Suprapubic skin (tissue), 4 donors: ENCODE results near the gene HLCS. TPM values are rescaled to one million over a fixed set of nuclear protein-coding genes. Genes with fewer than 3 reads are reported as not detected.

Source experiments
- DNase-seq, 2 donors: peaks; one replicate each; pipeline ENCODE4 v3.0.0-alpha.2; 2019; ENCODE audit warnings: low spot score in 2 of 2
- H3K27ac ChIP-seq: fragments of 200-600 bp; sonication (generic); one replicate; pipeline ENCODE4 v1.5.1; 2019
- H3K27me3 ChIP-seq: fragments of 200-600 bp; sonication (generic); one replicate; pipeline ENCODE4 v1.5.1; 2019
- H3K36me3 ChIP-seq: fragments of 200-600 bp; sonication (generic); one replicate; pipeline ENCODE4 v1.5.1; 2019
- H3K4me1 ChIP-seq: fragments of 200-600 bp; sonication (generic); one replicate; pipeline ENCODE4 v1.5.1; 2019
- H3K4me3 ChIP-seq: fragments of 200-600 bp; sonication (generic); one replicate; pipeline ENCODE4 v1.5.1; 2019; ENCODE audit warnings: mild to moderate bottlenecking
- H3K9me3 ChIP-seq: fragments of 200-600 bp; sonication (generic); one replicate; pipeline ENCODE4 v1.5.1; 2019
- EP300 ChIP-seq: sonication (generic); formaldehyde crosslinking; IDR thresholded peaks from one replicate; pipeline ENCODE4 v1.6.1; 2017; ENCODE audit warnings: antibody characterized with exemption
- POLR2A ChIP-seq, 2 donors: fragments of 450-650 bp; IDR thresholded peaks; one replicate each; pipeline ENCODE4 v1.6.1; 2017; ENCODE audit warnings: antibody characterized with exemption in 2 of 2, mild to moderate bottlenecking in 2 of 2, moderate library complexity in 2 of 2
- POLR2AphosphoS5 ChIP-seq, 3 donors: sonication (generic); formaldehyde crosslinking; IDR thresholded peaks; one replicate each; pipeline ENCODE4 v1.6.1; 2017; ENCODE audit warnings: antibody characterized with exemption in 3 of 3
- WGBS: methylation state at CpG from one replicate; pipeline ENCODE4 v1.1.5; 2018; 5-methylcytosine and 5-hydroxymethylcytosine counted together
- total RNA-seq, 4 donors: library from RNA; depleted of rRNA; stranded (reverse); fragments of >200 nt; gene quantifications; one replicate each; pipeline ENCODE4 v1.1.0, GENCODE V29; 2016
- TF ChIP-seq, protein P1 (sequence below), 2 donors: fragments of 200-600 bp in 1 of 2; fragments of 450-650 bp in 1 of 2; sonication (generic) in 1 of 2; IDR thresholded peaks; one replicate each; pipeline ENCODE4 v1.5.1; 2016 to 2019; ENCODE audit warnings: antibody characterized with exemption in 2 of 2, mild to moderate bottlenecking in 1 of 2, moderate library complexity in 1 of 2

The HLCS gene
- total RNA-seq, 4 donors from 2014 or later: 8.4 to 16.1 (median 11.5) TPM

GRCh38 chr21:36854391-36854790 is 112.1 kb downstream of the HLCS start:
- TF ChIP-seq, protein P1, sequence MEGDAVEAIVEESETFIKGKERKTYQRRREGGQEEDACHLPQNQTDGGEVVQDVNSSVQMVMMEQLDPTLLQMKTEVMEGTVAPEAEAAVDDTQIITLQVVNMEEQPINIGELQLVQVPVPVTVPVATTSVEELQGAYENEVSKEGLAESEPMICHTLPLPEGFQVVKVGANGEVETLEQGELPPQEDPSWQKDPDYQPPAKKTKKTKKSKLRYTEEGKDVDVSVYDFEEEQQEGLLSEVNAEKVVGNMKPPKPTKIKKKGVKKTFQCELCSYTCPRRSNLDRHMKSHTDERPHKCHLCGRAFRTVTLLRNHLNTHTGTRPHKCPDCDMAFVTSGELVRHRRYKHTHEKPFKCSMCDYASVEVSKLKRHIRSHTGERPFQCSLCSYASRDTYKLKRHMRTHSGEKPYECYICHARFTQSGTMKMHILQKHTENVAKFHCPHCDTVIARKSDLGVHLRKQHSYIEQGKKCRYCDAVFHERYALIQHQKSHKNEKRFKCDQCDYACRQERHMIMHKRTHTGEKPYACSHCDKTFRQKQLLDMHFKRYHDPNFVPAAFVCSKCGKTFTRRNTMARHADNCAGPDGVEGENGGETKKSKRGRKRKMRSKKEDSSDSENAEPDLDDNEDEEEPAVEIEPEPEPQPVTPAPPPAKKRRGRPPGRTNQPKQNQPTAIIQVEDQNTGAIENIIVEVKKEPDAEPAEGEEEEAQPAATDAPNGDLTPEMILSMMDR (IDR thresholded peaks at IDR 0.05): no peak
- TF ChIP-seq POLR2A (IDR thresholded peaks at IDR 0.05): no peak
- TF ChIP-seq POLR2AphosphoS5 (IDR thresholded peaks at IDR 0.05): no peak
- TF ChIP-seq EP300: no peak
- no peak overlapping the region for H3K27ac ChIP-seq
- no peak overlapping the region for H3K4me3 ChIP-seq
- H3K27me3 ChIP-seq: no peaks in the 10 kb centered on the region
- no peaks in the 10 kb centered on the region for H3K36me3 ChIP-seq
- 48% methylated on average over 5 of the region's 5 CpGs for WGBS
- DNase-seq: no peak
- H3K4me1 ChIP-seq: no peaks in the 10 kb centered on the region
- H3K9me3 ChIP-seq: no peaks in the 10 kb centered on the region

GRCh38 chr21:36852864-36853263 is 113.6 kb downstream of the HLCS start:
- no peak overlapping the region for H3K4me3 ChIP-seq
- H3K36me3 ChIP-seq: no peaks in the 10 kb centered on the region
- no peaks in the 10 kb centered on the region for H3K4me1 ChIP-seq
- H3K27me3 ChIP-seq: no peaks in the 10 kb centered on the region
- WGBS: 84% methylated on average over 4 of the region's 4 CpGs
- no peak for DNase-seq
- TF ChIP-seq, protein P1 (IDR thresholded peaks at IDR 0.05): no peak
- no peak for TF ChIP-seq POLR2A (IDR thresholded peaks at IDR 0.05)
- no peaks in the 10 kb centered on the region for H3K9me3 ChIP-seq
- no peak overlapping the region for H3K27ac ChIP-seq

- no peaks in the 10 kb centered on the region for H3K36me3 ChIP-seq
- no peaks in the 10 kb centered on the region for H3K27me3 ChIP-seq
- H3K4me1 ChIP-seq: no peaks in the 10 kb centered on the region
- 76% methylated on average over 1 of the region's 1 CpG for WGBS
- no peaks in the 10 kb centered on the region for H3K9me3 ChIP-seq
- no peak for DNase-seq
- H3K4me3 ChIP-seq: no peak overlapping the region
- H3K27ac ChIP-seq: no peak overlapping the region
- no peak for TF ChIP-seq POLR2A (IDR thresholded peaks at IDR 0.05)
- TF ChIP-seq POLR2AphosphoS5 (IDR thresholded peaks at IDR 0.05): no peak
- no peak for TF ChIP-seq EP300
- TF ChIP-seq, protein P1 (IDR thresholded peaks at IDR 0.05): no peak
Observed at GRCh38 chr21:36852293-36852692, 114.2 kb downstream of the HLCS start.

DNA sequence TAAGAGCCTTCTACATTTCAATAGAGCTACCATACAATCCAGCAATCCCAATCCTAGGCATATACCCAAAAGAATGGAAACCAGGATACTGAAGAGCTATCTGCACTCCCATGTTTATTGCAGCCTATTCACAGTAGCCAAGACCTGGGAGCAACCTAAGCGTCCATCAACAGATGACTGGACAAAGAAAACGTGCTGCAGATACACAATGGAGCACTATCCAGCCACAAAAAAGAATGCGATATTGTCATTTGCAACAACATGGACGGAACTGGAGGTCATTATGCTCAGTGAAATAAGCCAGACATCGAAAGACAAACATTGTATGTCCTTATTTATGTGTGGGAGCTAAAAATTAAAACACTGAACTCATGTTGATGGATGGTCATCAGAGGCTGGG is 115.3 kb downstream of the HLCS start:
- Histone ChIP-seq H3K4me1 (peaks cover 3% of the 10 kb centered on the region), H3K27ac (no peak overlapping the region), H3K4me3 (no peak overlapping the region), H3K36me3 (no peaks in the 10 kb centered on the region), H3K27me3 (no peaks in the 10 kb centered on the region), H3K9me3 (no peaks in the 10 kb centered on the region)
- TF ChIP-seq POLR2AphosphoS5 (IDR thresholded peaks at IDR 0.05): no peak
- 94% methylated on average over 5 of the region's 5 CpGs for WGBS
- DNase-seq: no peak

DNA sequence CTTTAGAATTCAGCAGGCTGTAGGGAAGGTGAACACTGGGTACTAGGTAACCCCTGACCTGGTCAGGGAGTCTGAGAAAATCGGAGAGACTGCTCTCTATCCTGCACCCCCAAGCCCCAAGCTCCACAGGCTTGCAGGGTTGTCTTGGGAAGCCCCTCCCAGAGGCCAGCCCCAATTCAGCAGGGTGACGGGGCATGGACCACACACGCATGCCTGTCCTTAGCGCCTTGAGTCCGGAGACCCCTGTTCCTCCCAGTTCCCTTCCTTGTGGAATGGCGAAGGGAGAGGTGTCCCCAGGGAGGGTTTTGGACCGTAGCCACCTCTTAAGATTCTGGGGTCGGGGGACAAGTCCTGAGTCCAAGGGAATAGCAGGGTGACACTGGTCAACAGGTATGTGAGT is 116.1 kb downstream of the HLCS start:
- H3K27ac ChIP-seq: no peak overlapping the region
- no peak overlapping the region for H3K4me3 ChIP-seq
- no peak for DNase-seq
- H3K9me3 ChIP-seq: no peaks in the 10 kb centered on the region
- H3K4me1 ChIP-seq: peaks cover 3% of the 10 kb centered on the region
- no peaks in the 10 kb centered on the region for H3K27me3 ChIP-seq
- WGBS: 95% methylated on average over 7 of the region's 8 CpGs
- H3K36me3 ChIP-seq: no peaks in the 10 kb centered on the region
- no peak for TF ChIP-seq POLR2AphosphoS5 (IDR thresholded peaks at IDR 0.05)
- TF ChIP-seq, protein P1 (IDR thresholded peaks at IDR 0.05): no peak
- TF ChIP-seq EP300: no peak
- TF ChIP-seq POLR2A (IDR thresholded peaks at IDR 0.05): no peak

- 79% methylated on average over 7 of the region's 7 CpGs for WGBS
- Histone ChIP-seq H3K4me3 (no peak overlapping the region), H3K27ac (no peak overlapping the region), H3K9me3 (no peaks in the 10 kb centered on the region), H3K4me1 (peaks cover 3% of the 10 kb centered on the region), H3K36me3 (no peaks in the 10 kb centered on the region), H3K27me3 (no peaks in the 10 kb centered on the region)
- DNase-seq: no peak
- TF ChIP-seq POLR2A (IDR thresholded peaks at IDR 0.05) (no peak), POLR2AphosphoS5 (IDR thresholded peaks at IDR 0.05) (no peak), EP300 (no peak)
- TF ChIP-seq, protein P1 (IDR thresholded peaks at IDR 0.05): no peak
Observed at GRCh38 chr21:36849461-36850105, 116.9 kb downstream of the HLCS start.
